HUES6 (cell line): ENCODE results near the gene PIGN.

Experiments
- H3K27ac ChIP-seq: 2 replicates; pipeline ENCODE4 v1.7.0; 2013; ENCODE audit warnings: low read depth, mild to moderate bottlenecking, low read length, inconsistent platforms
- H3K27me3 ChIP-seq: 2 replicates; pipeline ENCODE4 v1.6.1; 2013; ENCODE audit warnings: low read length; ENCODE audit not compliant: control insufficient read depth, insufficient read depth
- H3K36me3 ChIP-seq: 2 replicates; pipeline ENCODE4 v1.6.1; 2013; ENCODE audit warnings: low read length; ENCODE audit not compliant: control insufficient read depth, insufficient read depth
- H3K4me1 ChIP-seq: 2 replicates; pipeline ENCODE4 v1.6.1; 2013; ENCODE audit warnings: low read length; ENCODE audit not compliant: control insufficient read depth, insufficient read depth
- H3K4me3 ChIP-seq: 2 replicates; pipeline ENCODE4 v1.5.1; 2013; ENCODE audit warnings: low read depth, low read length
- H3K9ac ChIP-seq: one replicate; pipeline ENCODE4 v1.6.1; 2013; ENCODE audit warnings: mild to moderate bottlenecking, low read length
- H3K9me3 ChIP-seq: 2 replicates; pipeline ENCODE4 v1.6.1; 2013; ENCODE audit warnings: low read depth, low read length; ENCODE audit not compliant: control insufficient read depth, insufficient read depth

PIGN gene

DNA sequence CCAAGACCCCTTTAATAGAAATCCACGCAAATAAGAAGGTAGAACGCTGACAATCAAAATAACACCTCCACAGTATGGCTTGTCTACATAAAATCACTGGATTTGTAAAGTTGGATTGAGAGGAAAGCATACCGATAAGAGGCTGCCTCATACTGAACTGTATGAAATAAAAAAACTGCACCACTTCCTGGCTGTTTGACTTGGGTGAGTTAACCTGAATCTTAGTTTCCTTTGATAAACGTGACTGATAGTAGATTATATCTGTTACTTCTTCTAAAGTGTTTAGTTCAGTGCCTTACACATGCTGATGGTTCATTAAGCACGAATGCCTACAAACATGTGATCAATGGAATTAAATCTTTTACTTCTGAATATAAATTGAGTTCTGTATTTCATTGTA, 153.6 kb downstream of the PIGN start:
- H3K4me3 ChIP-seq: no peak overlapping the region
- peaks cover 11% of the 10 kb centered on the region; the same call in 1 of the 2 replicates for H3K4me1 ChIP-seq
- H3K27ac ChIP-seq: no peak overlapping the region
- no peak overlapping the region for H3K9ac ChIP-seq
- no peaks in the 10 kb centered on the region for H3K9me3 ChIP-seq
- no peaks in the 10 kb centered on the region for H3K27me3 ChIP-seq
- H3K36me3 ChIP-seq: no peaks in the 10 kb centered on the region

DNA sequence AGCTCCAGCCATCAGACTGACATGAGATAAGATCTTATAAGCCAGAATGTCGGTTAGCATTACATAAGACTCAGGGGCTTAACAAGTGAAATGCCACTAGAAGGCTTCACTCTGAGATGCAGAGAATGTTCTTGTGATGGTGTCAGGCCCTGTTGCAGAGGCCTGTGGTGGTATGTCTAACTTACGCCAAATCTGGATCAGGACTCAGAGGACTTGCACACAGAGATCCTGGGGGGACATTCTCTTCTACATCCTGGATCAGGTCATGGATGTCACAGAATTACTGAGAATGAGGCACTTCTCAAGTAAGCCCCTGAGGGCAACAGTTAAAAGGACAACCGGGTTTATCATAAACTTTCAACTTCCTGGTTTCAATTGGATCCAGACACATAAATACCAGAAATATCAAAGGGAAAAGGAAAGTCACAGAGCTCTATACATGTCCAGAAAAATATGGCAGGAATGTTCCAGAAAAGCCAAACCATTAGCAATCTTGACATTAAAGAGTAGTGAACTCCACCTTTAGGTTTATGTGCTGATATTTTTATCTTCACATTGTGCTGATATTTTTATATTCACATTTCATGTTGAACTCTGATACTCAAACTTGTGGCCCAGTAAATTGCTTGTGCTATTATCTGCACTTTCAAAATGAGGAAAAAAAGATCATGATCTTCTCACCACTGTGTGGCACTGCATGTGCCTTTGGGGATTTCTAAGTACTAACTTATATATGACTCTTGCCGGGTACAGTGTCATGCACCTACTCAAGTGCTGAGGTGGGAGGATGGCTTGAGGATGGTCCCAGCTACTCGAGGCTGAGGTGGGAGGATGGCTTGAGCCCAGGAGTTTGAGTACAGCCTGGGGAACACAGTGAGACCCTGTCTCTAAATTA, 156.5 kb downstream of the PIGN start:
- Histone ChIP-seq H3K9me3 (no peaks in the 10 kb centered on the region), H3K27ac (no peak overlapping the region), H3K9ac (no peak overlapping the region), H3K36me3 (no peaks in the 10 kb centered on the region), H3K27me3 (no peaks in the 10 kb centered on the region), H3K4me3 (no peak overlapping the region), H3K4me1 (peaks cover 16% of the 10 kb centered on the region; the same call in 1 of the 2 replicates)

DNA sequence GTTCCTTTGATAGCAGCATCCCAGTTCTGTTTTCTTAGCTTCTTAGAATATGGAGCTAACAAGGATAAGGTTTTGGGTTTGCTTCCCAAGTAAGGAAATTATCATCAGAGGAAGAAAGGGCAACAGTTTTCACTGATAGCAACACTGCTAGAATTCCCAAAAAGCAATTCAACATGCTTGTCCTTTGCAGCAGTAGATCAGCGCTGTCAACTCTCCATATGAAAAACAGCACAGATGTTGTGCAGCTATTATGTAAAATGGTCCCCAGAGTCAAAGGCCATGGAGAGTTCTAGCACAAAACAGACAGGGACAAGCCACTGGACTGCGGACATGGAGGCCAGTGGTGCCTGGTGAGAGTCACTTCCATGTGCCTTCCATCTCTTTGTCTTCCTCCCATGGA, 158.1 kb downstream of the PIGN start:
- Histone ChIP-seq H3K9ac (no peak overlapping the region), H3K36me3 (no peaks in the 10 kb centered on the region), H3K27ac (no peak overlapping the region), H3K4me1 (peaks cover 16% of the 10 kb centered on the region; the same call in 1 of the 2 replicates), H3K4me3 (no peak overlapping the region), H3K9me3 (no peaks in the 10 kb centered on the region), H3K27me3 (no peaks in the 10 kb centered on the region)

DNA sequence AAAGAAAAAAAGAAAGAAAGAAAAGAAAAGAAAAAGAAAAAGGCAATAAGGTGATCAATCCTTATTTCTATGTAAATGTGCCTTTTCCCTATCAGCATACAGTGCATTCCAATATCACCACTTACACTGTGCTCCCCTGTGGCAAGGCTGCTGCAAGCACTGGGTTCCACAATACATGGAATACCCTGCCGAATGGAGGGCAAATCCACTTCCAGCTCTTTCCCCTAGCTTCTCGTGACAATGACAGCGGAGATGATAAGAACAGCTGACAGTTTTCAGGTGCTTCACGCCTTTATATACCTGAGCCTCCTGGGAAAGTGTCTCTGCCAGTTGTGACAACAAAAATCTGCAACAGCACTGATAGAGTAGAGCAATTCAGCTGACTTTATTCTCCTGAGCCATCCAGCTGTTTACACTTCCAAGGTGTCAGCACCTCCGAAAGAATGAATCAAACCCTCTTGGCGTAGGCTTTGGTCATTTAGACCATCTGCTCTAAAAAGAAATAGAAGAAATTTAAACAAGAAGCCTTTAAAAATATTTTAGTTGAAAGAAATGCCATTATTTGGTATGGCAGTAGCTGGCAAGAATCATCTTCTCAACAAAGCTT, 158.8 kb downstream of the PIGN start:
- Histone ChIP-seq H3K9me3 (no peaks in the 10 kb centered on the region), H3K4me3 (no peak overlapping the region), H3K36me3 (no peaks in the 10 kb centered on the region), H3K27ac (no peak overlapping the region), H3K4me1 (peaks cover 16% of the 10 kb centered on the region; the same call in 1 of the 2 replicates), H3K27me3 (no peaks in the 10 kb centered on the region), H3K9ac (no peak overlapping the region)

DNA sequence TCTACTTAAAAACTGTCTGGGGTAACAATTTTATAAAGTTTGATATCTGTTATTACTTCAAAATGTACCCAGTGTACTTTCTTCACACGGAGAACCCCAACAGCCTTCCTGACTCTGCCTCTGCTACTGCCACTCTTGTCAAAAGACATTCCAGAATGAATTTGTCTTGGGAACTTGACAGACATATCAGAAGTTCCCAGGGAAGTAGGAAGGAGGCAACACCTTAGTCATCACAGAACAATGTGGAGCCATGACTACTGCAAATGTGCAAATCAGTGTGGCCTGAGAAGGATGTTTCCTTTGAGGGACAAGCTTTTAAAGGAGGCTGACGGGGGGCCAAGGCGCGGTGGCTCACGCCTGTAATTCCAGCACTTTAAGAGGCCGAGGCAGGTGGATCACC, 160.3 kb downstream of the PIGN start:
- Histone ChIP-seq H3K36me3 (no peaks in the 10 kb centered on the region), H3K27ac (no peak overlapping the region), H3K9me3 (no peaks in the 10 kb centered on the region), H3K9ac (no peak overlapping the region), H3K4me3 (no peak overlapping the region), H3K4me1 (peaks cover 16% of the 10 kb centered on the region; the same call in 1 of the 2 replicates), H3K27me3 (no peaks in the 10 kb centered on the region)

DNA sequence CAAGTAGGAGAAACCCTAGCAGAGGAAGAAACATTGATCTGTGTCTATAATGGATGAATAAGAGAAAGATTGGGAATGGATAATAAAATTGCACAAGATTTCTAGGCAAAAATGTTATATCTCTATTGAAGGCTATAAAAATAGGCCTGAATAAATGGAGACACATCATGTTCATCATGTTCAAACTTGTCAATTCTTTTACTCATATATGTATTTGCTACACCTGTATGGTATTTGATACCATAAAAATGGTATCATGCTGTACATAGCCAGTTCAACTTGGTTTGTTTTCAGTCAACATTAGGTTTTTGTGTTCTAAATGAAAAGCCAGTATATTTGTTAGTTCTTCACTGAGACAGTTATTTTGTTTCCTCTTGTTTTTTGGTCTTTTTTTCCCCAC, 161.9 kb downstream of the PIGN start:
- Histone ChIP-seq H3K9ac (no peak overlapping the region), H3K36me3 (no peaks in the 10 kb centered on the region), H3K27me3 (no peaks in the 10 kb centered on the region), H3K4me1 (peaks cover 16% of the 10 kb centered on the region; the same call in 1 of the 2 replicates), H3K27ac (no peak overlapping the region), H3K9me3 (no peaks in the 10 kb centered on the region), H3K4me3 (no peak overlapping the region)

DNA sequence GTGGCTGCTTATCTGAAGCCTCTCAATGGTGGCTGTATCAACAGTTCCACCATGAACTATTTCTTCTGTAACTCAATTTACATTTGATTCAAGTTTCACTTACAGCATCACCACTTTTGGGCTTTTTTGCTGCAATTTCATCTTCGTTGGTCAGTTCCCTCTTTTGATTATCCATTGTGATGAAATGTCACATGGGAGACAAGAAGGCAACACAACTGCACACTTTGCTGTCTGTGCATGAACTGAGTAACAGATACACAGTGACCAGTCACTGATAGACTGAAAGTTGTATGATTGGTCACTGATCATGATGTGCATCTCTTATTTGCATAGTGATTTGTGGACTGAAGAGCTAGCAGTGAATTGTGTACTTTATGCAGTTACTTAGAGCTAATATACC, 163.3 kb downstream of the PIGN start:
- peaks cover 8% of the 10 kb centered on the region; the same call in 1 of the 2 replicates for H3K4me1 ChIP-seq

DNA sequence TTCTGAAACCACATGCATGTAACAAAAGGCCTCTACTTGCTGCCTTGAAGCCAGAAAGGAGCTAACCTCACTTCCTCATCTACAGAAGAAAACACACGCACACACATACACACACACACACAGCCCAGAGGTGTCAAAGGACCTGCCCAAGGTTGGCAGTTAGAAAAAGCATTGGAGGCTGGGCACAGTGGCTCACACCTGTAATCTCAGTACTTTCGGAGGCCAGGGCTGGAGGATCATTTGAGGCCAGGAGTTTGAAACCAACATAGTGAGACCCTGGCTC, 168.2 kb downstream of the PIGN start:
- Histone ChIP-seq H3K4me3 (no peak overlapping the region), H3K9me3 (no peaks in the 10 kb centered on the region), H3K27ac (no peak overlapping the region), H3K27me3 (no peaks in the 10 kb centered on the region), H3K9ac (no peak overlapping the region), H3K4me1 (no peaks in the 10 kb centered on the region), H3K36me3 (no peaks in the 10 kb centered on the region)

More for the DNA sequence above, 163.3 kb downstream of the PIGN start:
- Histone ChIP-seq H3K9ac (no peak overlapping the region), H3K27ac (no peak overlapping the region), H3K36me3 (no peaks in the 10 kb centered on the region), H3K27me3 (no peaks in the 10 kb centered on the region), H3K4me3 (no peak overlapping the region), H3K9me3 (no peaks in the 10 kb centered on the region)

DNA sequence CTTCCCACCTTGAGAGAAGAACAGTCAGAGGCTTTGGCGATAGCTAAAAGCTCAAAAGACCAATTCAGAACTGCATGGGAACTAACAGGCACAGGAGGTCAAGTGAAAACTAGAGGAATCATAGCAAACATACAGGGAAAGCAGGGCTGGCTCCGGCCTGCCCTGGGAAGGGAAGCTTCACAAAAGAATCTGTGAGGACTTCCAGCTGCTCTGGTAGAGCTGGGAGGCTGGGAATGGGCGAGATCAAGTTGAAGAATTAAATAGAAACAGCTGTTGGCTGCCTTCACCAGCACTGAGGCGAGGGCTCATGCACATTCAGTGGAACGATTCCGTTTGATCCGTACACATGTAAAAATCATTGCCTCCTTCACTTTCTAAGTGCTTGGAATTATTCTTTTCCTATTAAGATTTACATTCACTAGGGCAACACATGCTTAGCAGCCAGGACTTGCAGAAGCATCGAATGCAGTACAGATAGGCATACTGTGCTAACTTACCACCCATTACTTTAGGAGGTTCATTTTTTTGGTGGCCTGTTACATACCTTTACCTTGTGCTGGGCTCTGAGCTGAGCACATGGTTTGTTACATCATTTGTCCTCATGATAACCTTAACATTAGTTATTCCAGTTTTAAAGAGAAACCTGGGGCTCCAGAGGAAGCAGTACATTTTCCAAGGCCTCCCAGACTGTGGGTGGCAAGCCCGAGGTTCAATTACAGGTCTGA, 168.7 kb downstream of the PIGN start:
- no peaks in the 10 kb centered on the region for H3K36me3 ChIP-seq
- no peak overlapping the region for H3K9ac ChIP-seq
- H3K4me1 ChIP-seq: no peaks in the 10 kb centered on the region
- no peaks in the 10 kb centered on the region for H3K9me3 ChIP-seq
- H3K27ac ChIP-seq: no peak overlapping the region
- H3K27me3 ChIP-seq: no peaks in the 10 kb centered on the region
- no peak overlapping the region for H3K4me3 ChIP-seq

DNA sequence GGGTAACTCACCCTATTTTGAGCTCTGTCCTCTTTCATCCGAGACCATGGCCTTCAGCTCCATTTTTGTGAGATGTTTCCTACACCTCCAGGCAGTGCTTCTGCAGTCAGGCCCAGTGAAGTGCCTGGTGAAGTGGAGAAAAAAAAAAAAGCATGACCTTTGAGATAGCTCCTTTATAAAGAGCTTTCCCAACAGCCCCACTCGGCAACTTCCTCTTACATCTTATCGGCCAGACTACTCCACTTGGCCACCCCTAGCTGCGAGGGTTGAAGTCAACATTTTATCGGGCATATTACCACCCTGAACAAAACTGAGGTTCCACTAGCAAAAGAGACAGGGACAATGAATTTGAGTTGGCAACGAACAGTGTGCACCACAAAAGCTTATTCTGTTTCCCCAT, 169.2 kb downstream of the PIGN start:
- H3K27me3 ChIP-seq: no peaks in the 10 kb centered on the region
- H3K36me3 ChIP-seq: no peaks in the 10 kb centered on the region
- H3K9me3 ChIP-seq: no peaks in the 10 kb centered on the region
- no peak overlapping the region for H3K4me3 ChIP-seq
- no peak overlapping the region for H3K27ac ChIP-seq
- no peak overlapping the region for H3K9ac ChIP-seq
- no peaks in the 10 kb centered on the region for H3K4me1 ChIP-seq

DNA sequence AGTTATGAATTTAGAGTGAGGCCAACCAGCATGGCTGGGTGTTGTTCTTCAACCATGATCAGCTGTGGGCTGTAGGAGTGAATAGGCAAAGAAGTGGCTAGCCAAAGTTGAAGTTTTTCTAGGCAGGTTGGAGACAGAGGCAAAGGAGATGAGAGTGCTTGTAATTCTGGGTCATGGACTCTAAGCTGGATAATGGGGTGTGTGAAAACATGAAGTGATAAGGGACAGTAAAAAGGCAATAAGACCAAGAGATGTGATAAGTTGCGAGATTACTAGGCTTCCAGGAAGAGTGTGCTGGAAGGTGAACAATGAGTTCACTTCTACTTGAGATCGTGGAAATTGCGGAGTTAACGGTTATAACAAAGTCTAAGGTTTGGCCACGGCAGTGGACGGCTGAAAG, 175.4 kb downstream of the PIGN start:
- no peaks in the 10 kb centered on the region; the same call in 1 of the 2 replicates for H3K9me3 ChIP-seq
- no peak overlapping the region for H3K27ac ChIP-seq
- H3K4me3 ChIP-seq: no peak overlapping the region
- no peaks in the 10 kb centered on the region for H3K36me3 ChIP-seq
- H3K4me1 ChIP-seq: no peaks in the 10 kb centered on the region
- H3K9ac ChIP-seq: no peak overlapping the region
- H3K27me3 ChIP-seq: no peaks in the 10 kb centered on the region
